ENCODE measurements around the gene ZMAT5.

- no peak for TF ChIP-seq EZH2 (IDR thresholded peaks at IDR 0.05; ENCODE audit: low read length)
- TF ChIP-seq CTCF (optimal IDR thresholded peaks at IDR 0.05 in 1 of 3, IDR thresholded peaks at IDR 0.05 in 1 of 3, conservative IDR thresholded peaks at IDR 0.05 in 1 of 3; ENCODE audit: extremely low read depth in 1 of 3, insufficient read depth in 2 of 3, low read length in 3 of 3), result no peak
Observed at GRCh38 chr22:29741926-29742325, 24.9 kb downstream of the ZMAT5 start.
